SK-N-SH (cell line): ENCODE data around the gene CLEC19A. TPM values are rescaled to one million over a fixed set of nuclear protein-coding genes. Genes with fewer than 3 reads are reported as not detected.

Experiments used
- CTCF ChIA-PET: fragments of 300-600, 350-600 bp; formaldehyde crosslinking; extraction: SDS; loops from one replicate; lab custom pipeline; 2021; lab: Yijun Ruan, JAX
- POLR2A ChIA-PET: fragments of 350-600 bp; sonication (Branson Sonifier 250); formaldehyde crosslinking; extraction: SDS; loops from one replicate; lab custom pipeline; 2020; ENCODE audit warnings: antibody characterized with exemption, inconsistent platforms; lab: Yijun Ruan, JAX
- DNase-seq: peaks from one replicate; pipeline ENCODE4 v3.0.0; 2012
- H2AFZ ChIP-seq: fragments of 200-600 bp; sonication (generic); 2 replicates; pipeline ENCODE4 v1.8.1; 2016; ENCODE audit warnings: antibody characterized with exemption, mild to moderate bottlenecking, low read depth
- H3F3A ChIP-seq: fragments of 200-600 bp; sonication (generic); replicated peaks from 2 replicates; pipeline ENCODE3; 2016; ENCODE audit warnings: antibody characterized with exemption, mild to moderate bottlenecking; ENCODE audit not compliant: insufficient read depth
- H3K27ac ChIP-seq, 2 experiments: fragments of 200-500 bp in 1 of 2; fragments of 200-600 bp in 1 of 2; sonication (Bioruptor generic) in 1 of 2; sonication (generic), shearing (Covaris generic) in 1 of 2; 2 replicates each; pipeline versions ENCODE4 v1.5.1 to v1.6.1; 2014 to 2016; ENCODE audit warnings: low read depth in 2 of 2, inconsistent platforms in 1 of 2, low read length in 1 of 2, mild to moderate bottlenecking in 1 of 2, mixed read lengths in 1 of 2
- H3K27me3 ChIP-seq: fragments of 200-600 bp; sonication (generic), shearing (Covaris generic); 2 replicates; pipeline ENCODE4 v1.6.1; 2016; ENCODE audit warnings: mixed run types; ENCODE audit not compliant: insufficient read depth
- H3K36me3 ChIP-seq, 2 experiments: fragments of 200-500 bp in 1 of 2; fragments of 200-600 bp in 1 of 2; sonication (Bioruptor generic) in 1 of 2; sonication (generic) in 1 of 2; replicated peaks in 1 of 2; 2 replicates each; pipeline versions ENCODE3 to v1.5.1; 2014 to 2016; ENCODE audit warnings: low read length in 1 of 2, mild to moderate bottlenecking in 1 of 2; ENCODE audit not compliant: insufficient read depth in 2 of 2, control insufficient read depth in 1 of 2
- H3K4me1 ChIP-seq, 2 experiments: fragments of 200-500 bp in 1 of 2; fragments of 200-600 bp in 1 of 2; sonication (Bioruptor generic) in 1 of 2; sonication (generic), shearing (Covaris generic) in 1 of 2; 2 replicates each; pipeline versions ENCODE4 v1.5.1 to v1.6.1; 2014 to 2016; ENCODE audit warnings: low read depth in 1 of 2, low read length in 1 of 2, mixed run types in 1 of 2; ENCODE audit not compliant: insufficient read depth in 2 of 2, control insufficient read depth in 1 of 2
- H3K4me2 ChIP-seq: fragments of 200-600 bp; sonication (generic), shearing (Covaris generic); 2 replicates; pipeline ENCODE4 v1.6.1; 2017; ENCODE audit warnings: mixed run types
- H3K4me3 ChIP-seq, 2 experiments: fragments of 200-500 bp in 1 of 2; fragments of 200-600 bp in 1 of 2; sonication (Bioruptor generic) in 1 of 2; sonication (generic), shearing (Covaris generic) in 1 of 2; 2 replicates each; pipeline versions ENCODE4 v1.5.1 to v1.8.1; 2014 to 2016; ENCODE audit warnings: low read depth in 2 of 2, inconsistent platforms in 1 of 2, low read length in 1 of 2, mild to moderate bottlenecking in 1 of 2, mixed read lengths in 1 of 2, moderate library complexity in 1 of 2
- H3K79me2 ChIP-seq: fragments of 200-600 bp; sonication (generic); 2 replicates; pipeline ENCODE4 v1.8.1; 2017; ENCODE audit warnings: mild to moderate bottlenecking; ENCODE audit not compliant: insufficient read depth
- H3K9ac ChIP-seq: fragments of 200-600 bp; sonication (generic); 2 replicates; pipeline ENCODE4 v1.6.1; 2017; ENCODE audit warnings: mixed run types
- H3K9me2 ChIP-seq: fragments of 200-600 bp; sonication (generic); 2 replicates; pipeline ENCODE4 v1.6.1; 2017; ENCODE audit warnings: mixed run types
- H3K9me3 ChIP-seq: fragments of 200-600 bp; sonication (generic); 2 replicates; pipeline ENCODE4 v1.6.1; 2017; ENCODE audit warnings: mixed run types, mild to moderate bottlenecking, moderate library complexity
- H4K20me1 ChIP-seq: fragments of 200-600 bp; sonication (generic); 2 replicates; pipeline ENCODE4 v1.6.1; 2017; ENCODE audit warnings: mild to moderate bottlenecking, mixed run types; ENCODE audit not compliant: insufficient read depth
- CHD2 ChIP-seq: fragments of 150-350 bp; IDR thresholded peaks from 2 replicates; pipeline ENCODE4 v1.6.1; 2018; ENCODE audit warnings: low read length; ENCODE audit not compliant: partially characterized antibody
- EP300 ChIP-seq, 2 experiments: IDR thresholded peaks; 2 replicates each; pipeline versions ENCODE4 v1.4.0 to v1.6.1; 2012; ENCODE audit warnings: borderline replicate concordance in 1 of 2, low read depth in 1 of 2, low read length in 1 of 2
- EZH2phosphoT487 ChIP-seq: fragments of 200-600 bp; sonication (generic); IDR thresholded peaks from 2 replicates; pipeline ENCODE4 v1.6.1; 2017; ENCODE audit warnings: low read depth, mixed run types, mild to moderate bottlenecking, antibody characterized with exemption, moderate library complexity, borderline replicate concordance
- FOXM1 ChIP-seq: IDR thresholded peaks from 2 replicates; pipeline ENCODE4 v1.4.0; 2012; ENCODE audit warnings: low read depth, mild to moderate bottlenecking
- GABPA ChIP-seq: IDR thresholded peaks from 2 replicates; pipeline ENCODE4 v1.4.0; 2012; ENCODE audit warnings: low read depth, mild to moderate bottlenecking
- GATA2 ChIP-seq: sonication (generic); formaldehyde crosslinking; IDR thresholded peaks from 2 replicates; pipeline ENCODE4 v1.5.0; 2020; ENCODE audit warnings: mild to moderate bottlenecking, missing genetic modification reagents
- JUND ChIP-seq: IDR thresholded peaks from 2 replicates; pipeline ENCODE4 v1.4.0; 2012
- MXI1 ChIP-seq: IDR thresholded peaks from 2 replicates; pipeline ENCODE4 v1.6.1; 2012; ENCODE audit warnings: mild to moderate bottlenecking, low read depth, low read length, improper control_type of control experiment
- NFIC ChIP-seq: IDR thresholded peaks from 2 replicates; pipeline ENCODE4 v1.4.0; 2012; ENCODE audit warnings: borderline replicate concordance
- NRF1 ChIP-seq: IDR thresholded peaks from 2 replicates; pipeline ENCODE4 v1.6.1; 2012; ENCODE audit warnings: low read depth, mild to moderate bottlenecking, low read length
- POLR2AphosphoS5 ChIP-seq: IDR thresholded peaks from 2 replicates; pipeline ENCODE4 v1.6.1; 2012; ENCODE audit warnings: low read depth, low read length
- RFX5 ChIP-seq: IDR thresholded peaks from 2 replicates; pipeline ENCODE4 v1.6.1; 2012; ENCODE audit warnings: mild to moderate bottlenecking, improper control_type of control experiment, low read length
- TAF1 ChIP-seq: IDR thresholded peaks from 2 replicates; pipeline ENCODE4 v1.6.1; 2012; ENCODE audit warnings: low read depth, mild to moderate bottlenecking, low read length, moderate library complexity, borderline replicate concordance
- TEAD4 ChIP-seq: IDR thresholded peaks from 2 replicates; pipeline ENCODE4 v1.4.0; 2012; ENCODE audit warnings: mild to moderate bottlenecking, borderline replicate concordance; ENCODE audit not compliant: insufficient read depth
- WGBS: methylation state at CpG from one replicate; pipeline ENCODE4 v1.1.6; 2017; ENCODE audit warnings: low lambda C conversion rate; 5-methylcytosine and 5-hydroxymethylcytosine counted together
- polyA plus RNA-seq, 3 experiments: library from polyadenylated mRNA; depleted of rRNA; stranded (reverse); fragments of >200 nt; gene quantifications; 2 replicates each; pipeline ENCODE4 v1.2.3, GENCODE V29; 2012
- TF ChIP-seq, protein P1 (sequence below): IDR thresholded peaks from 2 replicates; pipeline ENCODE4 v1.4.0; 2012; ENCODE audit warnings: low read depth, borderline replicate concordance
- TF ChIP-seq, protein P2 (sequence below): fragments of 150-350 bp; IDR thresholded peaks from 2 replicates; pipeline ENCODE4 v1.6.1; 2017; ENCODE audit warnings: antibody characterized with exemption, low read length, low read depth, borderline replicate concordance
- TF ChIP-seq, protein P3 (sequence below): IDR thresholded peaks from 2 replicates; pipeline ENCODE4; 2012
- TF ChIP-seq, protein P4 (sequence below): fragments of 150-350 bp; IDR thresholded peaks from 2 replicates; pipeline ENCODE4 v1.6.1; 2016; ENCODE audit warnings: mild to moderate bottlenecking, low read depth, low read length
- TF ChIP-seq, protein P5 (sequence below): IDR thresholded peaks from 2 replicates; pipeline ENCODE4 v1.6.1; 2012; ENCODE audit warnings: mild to moderate bottlenecking, low read depth, low read length, moderate library complexity

CLEC19A gene
- polyA plus RNA-seq, 1 of the 3 experiments (the other 2 are of a cell fraction): not detected

DNA sequence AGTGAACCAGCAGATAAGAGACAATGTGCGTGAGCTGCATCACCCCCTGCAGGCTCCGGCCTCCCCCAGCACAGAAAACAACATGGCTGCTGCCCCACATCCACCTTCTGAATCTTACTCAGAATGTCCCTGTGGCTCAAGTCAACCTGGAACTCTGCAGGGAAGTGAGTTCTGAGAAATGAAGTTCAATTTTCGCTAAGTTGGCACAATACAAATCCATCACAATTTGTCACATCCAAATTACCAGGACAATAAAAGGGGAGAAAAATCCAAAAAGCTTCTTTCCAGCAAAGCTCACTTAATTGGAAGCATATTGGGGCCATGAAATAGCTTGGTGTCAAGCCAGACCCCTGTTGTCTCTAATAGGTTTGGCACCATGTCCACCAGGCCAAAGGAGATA lies 38.1 kb downstream of the CLEC19A start:
- H4K20me1 ChIP-seq: no peaks in the 10 kb centered on the region
- no peaks in the 10 kb centered on the region for H3K9me3 ChIP-seq
- no peak for DNase-seq
- TF ChIP-seq NRF1 (no peak), POLR2AphosphoS5 (no peak), EZH2phosphoT487 (no peak), GABPA (no peak), JUND (no peak), MXI1 (no peak), CHD2 (no peak), EP300 (IDR thresholded peaks at IDR 0.05; ENCODE audit: borderline replicate concordance in 1 of 2, low read depth in 1 of 2, low read length in 1 of 2) (no peak), NFIC (no peak), GATA2 (no peak), RFX5 (no peak), TEAD4 (no peak), TAF1 (no peak), FOXM1 (no peak)
- TF ChIP-seq, protein P1, sequence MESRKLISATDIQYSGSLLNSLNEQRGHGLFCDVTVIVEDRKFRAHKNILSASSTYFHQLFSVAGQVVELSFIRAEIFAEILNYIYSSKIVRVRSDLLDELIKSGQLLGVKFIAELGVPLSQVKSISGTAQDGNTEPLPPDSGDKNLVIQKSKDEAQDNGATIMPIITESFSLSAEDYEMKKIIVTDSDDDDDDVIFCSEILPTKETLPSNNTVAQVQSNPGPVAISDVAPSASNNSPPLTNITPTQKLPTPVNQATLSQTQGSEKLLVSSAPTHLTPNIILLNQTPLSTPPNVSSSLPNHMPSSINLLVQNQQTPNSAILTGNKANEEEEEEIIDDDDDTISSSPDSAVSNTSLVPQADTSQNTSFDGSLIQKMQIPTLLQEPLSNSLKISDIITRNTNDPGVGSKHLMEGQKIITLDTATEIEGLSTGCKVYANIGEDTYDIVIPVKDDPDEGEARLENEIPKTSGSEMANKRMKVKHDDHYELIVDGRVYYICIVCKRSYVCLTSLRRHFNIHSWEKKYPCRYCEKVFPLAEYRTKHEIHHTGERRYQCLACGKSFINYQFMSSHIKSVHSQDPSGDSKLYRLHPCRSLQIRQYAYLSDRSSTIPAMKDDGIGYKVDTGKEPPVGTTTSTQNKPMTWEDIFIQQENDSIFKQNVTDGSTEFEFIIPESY: no peak
- TF ChIP-seq, protein P2, sequence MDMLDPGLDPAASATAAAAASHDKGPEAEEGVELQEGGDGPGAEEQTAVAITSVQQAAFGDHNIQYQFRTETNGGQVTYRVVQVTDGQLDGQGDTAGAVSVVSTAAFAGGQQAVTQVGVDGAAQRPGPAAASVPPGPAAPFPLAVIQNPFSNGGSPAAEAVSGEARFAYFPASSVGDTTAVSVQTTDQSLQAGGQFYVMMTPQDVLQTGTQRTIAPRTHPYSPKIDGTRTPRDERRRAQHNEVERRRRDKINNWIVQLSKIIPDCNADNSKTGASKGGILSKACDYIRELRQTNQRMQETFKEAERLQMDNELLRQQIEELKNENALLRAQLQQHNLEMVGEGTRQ: no peak
- TF ChIP-seq, protein P3, sequence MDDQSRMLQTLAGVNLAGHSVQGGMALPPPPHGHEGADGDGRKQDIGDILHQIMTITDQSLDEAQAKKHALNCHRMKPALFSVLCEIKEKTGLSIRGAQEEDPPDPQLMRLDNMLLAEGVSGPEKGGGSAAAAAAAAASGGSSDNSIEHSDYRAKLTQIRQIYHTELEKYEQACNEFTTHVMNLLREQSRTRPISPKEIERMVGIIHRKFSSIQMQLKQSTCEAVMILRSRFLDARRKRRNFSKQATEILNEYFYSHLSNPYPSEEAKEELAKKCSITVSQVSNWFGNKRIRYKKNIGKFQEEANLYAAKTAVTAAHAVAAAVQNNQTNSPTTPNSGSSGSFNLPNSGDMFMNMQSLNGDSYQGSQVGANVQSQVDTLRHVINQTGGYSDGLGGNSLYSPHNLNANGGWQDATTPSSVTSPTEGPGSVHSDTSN: no peak
- TF ChIP-seq, protein P4, sequence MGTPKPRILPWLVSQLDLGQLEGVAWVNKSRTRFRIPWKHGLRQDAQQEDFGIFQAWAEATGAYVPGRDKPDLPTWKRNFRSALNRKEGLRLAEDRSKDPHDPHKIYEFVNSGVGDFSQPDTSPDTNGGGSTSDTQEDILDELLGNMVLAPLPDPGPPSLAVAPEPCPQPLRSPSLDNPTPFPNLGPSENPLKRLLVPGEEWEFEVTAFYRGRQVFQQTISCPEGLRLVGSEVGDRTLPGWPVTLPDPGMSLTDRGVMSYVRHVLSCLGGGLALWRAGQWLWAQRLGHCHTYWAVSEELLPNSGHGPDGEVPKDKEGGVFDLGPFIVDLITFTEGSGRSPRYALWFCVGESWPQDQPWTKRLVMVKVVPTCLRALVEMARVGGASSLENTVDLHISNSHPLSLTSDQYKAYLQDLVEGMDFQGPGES: no peak
- TF ChIP-seq, protein P5, sequence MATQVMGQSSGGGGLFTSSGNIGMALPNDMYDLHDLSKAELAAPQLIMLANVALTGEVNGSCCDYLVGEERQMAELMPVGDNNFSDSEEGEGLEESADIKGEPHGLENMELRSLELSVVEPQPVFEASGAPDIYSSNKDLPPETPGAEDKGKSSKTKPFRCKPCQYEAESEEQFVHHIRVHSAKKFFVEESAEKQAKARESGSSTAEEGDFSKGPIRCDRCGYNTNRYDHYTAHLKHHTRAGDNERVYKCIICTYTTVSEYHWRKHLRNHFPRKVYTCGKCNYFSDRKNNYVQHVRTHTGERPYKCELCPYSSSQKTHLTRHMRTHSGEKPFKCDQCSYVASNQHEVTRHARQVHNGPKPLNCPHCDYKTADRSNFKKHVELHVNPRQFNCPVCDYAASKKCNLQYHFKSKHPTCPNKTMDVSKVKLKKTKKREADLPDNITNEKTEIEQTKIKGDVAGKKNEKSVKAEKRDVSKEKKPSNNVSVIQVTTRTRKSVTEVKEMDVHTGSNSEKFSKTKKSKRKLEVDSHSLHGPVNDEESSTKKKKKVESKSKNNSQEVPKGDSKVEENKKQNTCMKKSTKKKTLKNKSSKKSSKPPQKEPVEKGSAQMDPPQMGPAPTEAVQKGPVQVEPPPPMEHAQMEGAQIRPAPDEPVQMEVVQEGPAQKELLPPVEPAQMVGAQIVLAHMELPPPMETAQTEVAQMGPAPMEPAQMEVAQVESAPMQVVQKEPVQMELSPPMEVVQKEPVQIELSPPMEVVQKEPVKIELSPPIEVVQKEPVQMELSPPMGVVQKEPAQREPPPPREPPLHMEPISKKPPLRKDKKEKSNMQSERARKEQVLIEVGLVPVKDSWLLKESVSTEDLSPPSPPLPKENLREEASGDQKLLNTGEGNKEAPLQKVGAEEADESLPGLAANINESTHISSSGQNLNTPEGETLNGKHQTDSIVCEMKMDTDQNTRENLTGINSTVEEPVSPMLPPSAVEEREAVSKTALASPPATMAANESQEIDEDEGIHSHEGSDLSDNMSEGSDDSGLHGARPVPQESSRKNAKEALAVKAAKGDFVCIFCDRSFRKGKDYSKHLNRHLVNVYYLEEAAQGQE: no peak
- no peak overlapping the region for H3K4me2 ChIP-seq
- no peaks in the 10 kb centered on the region for H3K79me2 ChIP-seq
- H2AFZ ChIP-seq: no peak overlapping the region
- H3K27ac ChIP-seq: no peak overlapping the region
- ChIA-PET CTCF (interaction anchor here (1.0 kb wide), 1 partner anchor 14 kb away, joined by 3 read pairs; no protein-coding TSS in a partner anchor), POLR2A (no interaction called here)
- H3K9me2 ChIP-seq: no peaks in the 10 kb centered on the region
- no peaks in the 10 kb centered on the region for H3K4me1 ChIP-seq
- no peaks in the 10 kb centered on the region for H3K36me3 ChIP-seq
- no peaks in the 10 kb centered on the region for H3F3A ChIP-seq
- no peak overlapping the region for H3K4me3 ChIP-seq
- no peaks in the 10 kb centered on the region for H3K27me3 ChIP-seq
- 29% methylated on average over 3 of the region's 3 CpGs for WGBS
- H3K9ac ChIP-seq: no peak overlapping the region
